Measurements from ENCODE around the gene METTL25.

DNA sequence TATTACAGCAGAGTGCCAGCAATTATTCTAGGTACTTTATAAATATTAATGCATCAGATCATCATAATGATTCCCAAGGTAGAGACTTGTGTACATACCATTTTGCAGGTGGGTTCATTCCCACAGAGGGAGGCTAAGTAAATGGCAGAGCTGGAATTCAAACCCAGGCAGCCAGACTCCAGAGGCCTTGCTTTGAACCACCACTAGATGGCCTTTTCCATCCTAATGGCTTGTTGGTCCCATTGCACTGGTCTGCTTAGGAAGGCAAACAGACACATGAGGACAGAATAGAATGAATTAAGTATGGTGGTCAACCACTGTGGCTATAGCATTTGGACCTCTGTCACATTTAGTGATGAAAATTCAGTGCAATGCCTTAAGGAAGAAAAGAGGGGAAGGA, 158.7 kb downstream of the METTL25 start:
- TF ChIP-seq ZNF384 (IDR thresholded peaks at IDR 0.05) (no peak), ELF4 (IDR thresholded peaks at IDR 0.05) (no peak), SUZ12 (IDR thresholded peaks at IDR 0.05) (no peak), SP1 (IDR thresholded peaks at IDR 0.05) (no peak), FOXA1 (IDR thresholded peaks at IDR 0.05) (no peak), L3MBTL2 (conservative IDR thresholded peaks at IDR 0.05) (no peak), FOXK2 (IDR thresholded peaks at IDR 0.05) (no peak), BHLHE40 (IDR thresholded peaks at IDR 0.05; ENCODE audit: borderline replicate concordance) (no peak), FOXM1 (IDR thresholded peaks at IDR 0.05; ENCODE audit: borderline replicate concordance) (no peak), LEF1 (IDR thresholded peaks at IDR 0.05; ENCODE audit: borderline replicate concordance) (no peak), NFRKB (IDR thresholded peaks at IDR 0.05) (no peak), CTBP1 (IDR thresholded peaks at IDR 0.05; ENCODE audit: borderline replicate concordance) (no peak)

Data from HEK293T (cell line).